ENCODE data around the gene KRT10.
A peak's percentile ranks its signal among the peaks of the same experiment; 100 is the strongest.

The KRT10 gene

GRCh38 chr17:40803617-40804082 lies 18.8 kb downstream of the KRT10 start:
- DNase-seq, result peak; percentile 87

GRCh38 chr17:40801157-40801556 lies 21.3 kb downstream of the KRT10 start:
- no peak for DNase-seq

GRCh38 chr17:40800381-40800780 lies 22.0 kb downstream of the KRT10 start:
- no peak for DNase-seq

- DNase-seq, result no peak
These were observed 22.6 kb downstream of the KRT10 start, which contains the start of gene KRT28 for GRCh38 chr17:40799859-40800258. Gene KRT28, minus strand, starts transcription at chr17:40799959. Its CDS starts 66 bp downstream, at chr17:40799893.

- DNase-seq, result no peak
These were observed 25.6 kb downstream of the KRT10 start for GRCh38 chr17:40796846-40797245.

GRCh38 chr17:40795019-40795667 lies 27.3 kb downstream of the KRT10 start:
- DNase-seq, result no peak

GRCh38 chr17:40794466-40794865 lies 27.9 kb downstream of the KRT10 start:
- DNase-seq, result no peak

GRCh38 chr17:40793832-40794231 lies 28.6 kb downstream of the KRT10 start:
- no peak for DNase-seq

- DNase-seq, result no peak
These were observed 30.5 kb downstream of the KRT10 start for GRCh38 chr17:40791787-40792436.

- no peak for DNase-seq
These were observed 31.3 kb downstream of the KRT10 start for GRCh38 chr17:40791111-40791510.

- no peak for DNase-seq
These were observed 40.0 kb downstream of the KRT10 start, which contains the start of gene KRT27 for GRCh38 chr17:40782450-40782849. Gene KRT27, minus strand, starts transcription at chr17:40782550. Its CDS starts 57 bp downstream, at chr17:40782493.

- DNase-seq, result peak; percentile 45
These were observed 43.1 kb downstream of the KRT10 start for GRCh38 chr17:40779181-40779909.

GRCh38 chr17:40778461-40778860 lies 44.0 kb downstream of the KRT10 start:
- no peak for DNase-seq

GRCh38 chr17:40777971-40778370 lies 44.4 kb downstream of the KRT10 start:
- DNase-seq, result no peak

- DNase-seq, result no peak
These were observed 45.0 kb downstream of the KRT10 start for GRCh38 chr17:40777459-40777858.

GRCh38 chr17:40775945-40776344 lies 46.5 kb downstream of the KRT10 start:
- DNase-seq, result no peak

- no peak for DNase-seq
These were observed 50.3 kb downstream of the KRT10 start, which contains the start of gene KRT26 for GRCh38 chr17:40772101-40772500. Gene KRT26, minus strand, starts transcription at chr17:40772201. Its CDS starts 88 bp downstream, at chr17:40772113.

Data from stimulated activated CD8-positive, alpha-beta memory T cell treated with anti-CD3 and anti-CD28 coated beads, Interleukin-4, amount 100 ng/mL, for 48 hours (primary cell).